Activated naive CD8-positive, alpha-beta T cell (primary cell): ENCODE results near the gene TGFBR3L.
A peak's percentile ranks its signal among the peaks of the same experiment; 100 is the strongest.

Experiments
- H3K27ac Mint-ChIP-seq: one replicate; pipeline ENCODE4 v1.8.0; 2021; ENCODE audit warnings: mixed read lengths
- H3K27me3 Mint-ChIP-seq: one replicate; pipeline ENCODE4 v1.8.0; 2021; ENCODE audit warnings: mixed read lengths
- H3K36me3 Mint-ChIP-seq: one replicate; pipeline ENCODE4 v1.8.0; 2021; ENCODE audit warnings: mixed read lengths
- H3K4me1 Mint-ChIP-seq: one replicate; pipeline ENCODE4 v1.8.0; 2021; ENCODE audit warnings: low read depth, mixed read lengths
- H3K4me3 Mint-ChIP-seq: one replicate; pipeline ENCODE4 v1.8.0; 2021; ENCODE audit warnings: mild to moderate bottlenecking, mixed read lengths
- H3K9me3 Mint-ChIP-seq: one replicate; pipeline ENCODE4 v1.8.0; 2021; ENCODE audit warnings: low read depth, mixed read lengths

Gene TGFBR3L

DNA sequence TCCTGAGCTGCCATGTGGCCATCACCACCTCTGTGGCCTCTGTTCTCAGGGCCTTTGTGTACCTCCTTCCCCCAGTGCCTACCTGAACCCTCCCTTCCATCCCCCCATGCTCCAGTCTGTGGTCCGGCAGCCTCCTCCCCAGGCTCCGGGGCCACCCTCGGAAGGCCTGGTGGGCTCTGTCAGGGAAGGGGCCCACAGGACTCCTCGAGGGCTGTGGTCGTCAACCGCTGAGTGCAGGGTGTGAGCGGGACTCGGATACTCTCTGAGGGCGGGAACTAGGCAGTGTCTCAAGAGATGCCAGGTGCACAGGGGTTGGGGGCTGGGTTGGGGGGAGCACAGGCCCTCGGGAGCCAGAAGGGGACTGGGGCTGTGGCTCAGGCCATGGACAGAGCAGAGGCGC is 7.1 kb upstream of the TGFBR3L start:
- H3K27me3 Mint-ChIP-seq: no peaks in the 10 kb centered on the region
- H3K27ac Mint-ChIP-seq: no peak overlapping the region
- H3K9me3 Mint-ChIP-seq: no peaks in the 10 kb centered on the region
- peaks cover 2% of the 10 kb centered on the region for H3K36me3 Mint-ChIP-seq
- no peak overlapping the region for H3K4me3 Mint-ChIP-seq
- peaks cover 20% of the 10 kb centered on the region for H3K4me1 Mint-ChIP-seq

DNA sequence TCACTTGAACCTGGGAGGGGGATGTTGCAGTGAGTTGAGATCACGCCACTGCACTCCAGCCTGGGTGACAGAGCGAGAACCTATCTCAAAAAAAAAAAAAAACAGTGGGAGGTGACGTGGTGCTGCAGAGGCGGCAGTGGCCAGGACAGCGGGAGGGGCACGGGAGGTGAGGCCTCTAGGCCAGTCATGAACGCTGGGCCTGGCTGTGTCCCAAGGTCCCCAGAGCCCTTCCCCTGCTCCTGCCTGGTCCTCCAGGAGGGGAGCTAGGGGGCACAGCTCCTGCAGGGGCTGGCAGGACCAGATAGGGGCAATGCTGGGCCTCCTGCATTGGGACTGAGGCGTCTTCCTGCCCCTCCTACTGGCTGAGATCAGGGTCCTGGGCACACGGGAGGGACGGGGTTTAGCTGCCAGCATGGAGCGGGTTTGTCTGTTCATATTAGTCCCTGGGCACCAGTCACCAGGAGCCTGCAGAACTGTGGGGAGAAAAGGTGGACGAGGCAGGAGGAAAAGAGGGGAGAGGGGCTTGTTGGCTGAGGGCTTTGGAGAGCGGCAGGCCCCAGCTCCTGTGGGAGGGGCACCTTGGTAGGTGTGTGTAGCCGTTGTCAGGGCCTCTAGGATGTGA is 6.4 kb upstream of the TGFBR3L start:
- Mint-ChIP-seq H3K27me3 (no peaks in the 10 kb centered on the region), H3K9me3 (no peaks in the 10 kb centered on the region), H3K27ac (no peak overlapping the region), H3K36me3 (peaks cover 2% of the 10 kb centered on the region), H3K4me3 (no peak overlapping the region), H3K4me1 (peaks cover 16% of the 10 kb centered on the region)

DNA sequence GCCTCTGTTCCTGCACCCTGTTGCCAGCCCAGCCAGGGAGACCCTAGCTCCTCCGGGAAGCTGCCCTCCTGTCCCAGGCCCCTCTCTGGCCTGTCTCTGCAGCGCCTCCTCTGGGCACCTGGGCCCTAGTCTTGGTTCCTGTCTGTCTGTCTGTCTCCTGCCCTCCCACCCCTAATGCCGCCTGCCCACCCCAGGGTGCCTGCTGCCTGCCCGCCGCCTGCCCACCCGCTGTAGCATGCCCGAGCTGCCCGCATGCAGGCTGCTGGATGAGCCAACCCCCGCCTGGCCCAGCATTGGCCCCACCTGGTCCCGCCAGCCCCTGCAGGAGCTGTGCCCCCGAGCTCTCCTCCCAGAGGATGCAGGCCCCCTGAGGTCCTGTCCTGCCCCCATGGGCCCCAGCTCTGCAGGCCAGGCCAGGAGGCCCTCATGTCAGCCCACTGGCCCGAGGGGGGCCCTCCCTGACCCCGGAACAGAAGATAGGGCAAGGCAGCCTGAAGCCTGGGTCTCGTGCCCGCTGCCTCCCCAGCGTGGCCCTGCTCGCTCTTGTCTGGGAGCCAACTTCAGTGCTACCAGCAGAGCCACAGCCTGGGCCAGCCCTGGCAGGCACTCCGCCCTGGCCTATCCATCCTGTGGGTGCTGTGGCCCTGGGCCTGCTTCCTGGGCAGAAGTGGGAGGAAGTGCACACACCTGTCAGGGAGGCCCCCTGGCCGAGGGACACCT is 5.7 kb upstream of the TGFBR3L start:
- Mint-ChIP-seq H3K4me1 (peaks cover 14% of the 10 kb centered on the region), H3K36me3 (peaks cover 2% of the 10 kb centered on the region), H3K9me3 (no peaks in the 10 kb centered on the region), H3K27ac (no peak overlapping the region), H3K4me3 (no peak overlapping the region), H3K27me3 (no peaks in the 10 kb centered on the region)

DNA sequence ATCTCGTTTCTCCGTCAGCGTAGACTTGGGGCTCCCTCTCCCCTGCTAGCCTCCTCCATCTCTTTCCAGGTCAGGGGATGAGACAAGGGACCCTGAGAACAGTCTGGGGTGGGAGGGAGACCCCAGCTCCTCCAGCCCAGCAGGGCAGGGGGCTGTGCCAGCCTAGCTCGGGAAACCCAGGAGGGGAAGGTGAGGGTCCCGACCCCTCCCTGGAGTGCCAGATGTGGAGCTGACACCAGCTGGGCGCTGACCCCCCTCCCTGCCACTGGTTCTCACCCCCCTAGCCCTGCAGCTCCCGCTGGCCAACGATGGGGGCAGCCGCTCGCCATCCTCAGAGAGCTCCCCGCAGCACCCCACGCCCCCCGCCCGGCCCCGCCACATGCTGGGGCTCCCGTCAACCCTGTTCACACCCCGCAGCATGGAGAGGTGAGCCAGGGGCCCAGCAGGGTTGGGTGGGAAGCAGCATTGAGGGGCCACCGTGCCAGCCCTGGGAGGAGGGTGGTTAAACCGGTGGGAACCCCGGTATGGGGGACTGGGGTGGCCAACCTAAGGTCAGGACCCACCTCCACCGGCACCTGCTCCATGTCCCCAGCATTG is 5.1 kb upstream of the TGFBR3L start:
- Mint-ChIP-seq H3K9me3 (no peaks in the 10 kb centered on the region), H3K4me3 (no peak overlapping the region), H3K27me3 (no peaks in the 10 kb centered on the region)

DNA sequence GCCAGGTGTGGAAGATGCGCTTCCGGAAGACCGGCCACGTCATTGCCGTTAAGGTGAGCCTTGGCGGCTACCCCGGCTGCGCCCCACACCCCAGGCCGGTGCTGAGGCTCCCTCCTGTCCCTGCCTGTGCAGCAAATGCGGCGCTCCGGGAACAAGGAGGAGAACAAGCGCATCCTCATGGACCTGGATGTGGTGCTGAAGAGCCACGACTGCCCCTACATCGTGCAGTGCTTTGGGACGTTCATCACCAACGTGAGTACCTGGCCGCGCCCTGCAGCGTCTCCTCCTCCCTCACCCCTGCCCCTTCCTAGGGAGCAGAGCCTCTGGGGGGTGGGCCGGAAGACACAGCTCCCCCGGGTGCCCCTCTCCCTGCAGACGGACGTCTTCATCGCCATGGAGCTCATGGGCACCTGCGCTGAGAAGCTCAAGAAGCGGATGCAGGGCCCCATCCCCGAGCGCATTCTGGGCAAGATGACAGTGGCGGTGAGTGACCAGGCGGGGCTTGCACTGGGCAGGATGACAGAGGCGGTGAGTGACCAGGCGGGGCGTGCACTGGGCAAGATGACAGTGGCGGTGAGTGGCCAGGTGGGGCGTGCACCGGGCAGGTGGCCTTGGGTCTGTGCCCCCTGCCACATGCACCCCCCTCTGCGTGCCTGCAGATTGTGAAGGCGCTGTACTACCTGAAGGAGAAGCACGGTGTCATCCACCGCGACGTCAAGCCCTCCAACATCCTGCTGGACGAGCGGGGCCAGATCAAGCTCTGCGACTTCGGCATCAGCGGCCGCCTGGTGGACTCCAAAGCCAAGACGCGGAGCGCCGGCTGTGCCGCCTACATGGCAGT is 4.1 kb upstream of the TGFBR3L start:
- H3K4me1 Mint-ChIP-seq: peaks cover 8% of the 10 kb centered on the region
- H3K27me3 Mint-ChIP-seq: peaks cover 2% of the 10 kb centered on the region
- no peak overlapping the region for H3K27ac Mint-ChIP-seq
- H3K9me3 Mint-ChIP-seq: no peaks in the 10 kb centered on the region
- H3K4me3 Mint-ChIP-seq: no peak overlapping the region
- peaks cover 1% of the 10 kb centered on the region for H3K36me3 Mint-ChIP-seq

More for the DNA sequence above, 5.1 kb upstream of the TGFBR3L start:
- Mint-ChIP-seq H3K4me1 (peaks cover 13% of the 10 kb centered on the region), H3K36me3 (peaks cover 2% of the 10 kb centered on the region), H3K27ac (no peak overlapping the region)

DNA sequence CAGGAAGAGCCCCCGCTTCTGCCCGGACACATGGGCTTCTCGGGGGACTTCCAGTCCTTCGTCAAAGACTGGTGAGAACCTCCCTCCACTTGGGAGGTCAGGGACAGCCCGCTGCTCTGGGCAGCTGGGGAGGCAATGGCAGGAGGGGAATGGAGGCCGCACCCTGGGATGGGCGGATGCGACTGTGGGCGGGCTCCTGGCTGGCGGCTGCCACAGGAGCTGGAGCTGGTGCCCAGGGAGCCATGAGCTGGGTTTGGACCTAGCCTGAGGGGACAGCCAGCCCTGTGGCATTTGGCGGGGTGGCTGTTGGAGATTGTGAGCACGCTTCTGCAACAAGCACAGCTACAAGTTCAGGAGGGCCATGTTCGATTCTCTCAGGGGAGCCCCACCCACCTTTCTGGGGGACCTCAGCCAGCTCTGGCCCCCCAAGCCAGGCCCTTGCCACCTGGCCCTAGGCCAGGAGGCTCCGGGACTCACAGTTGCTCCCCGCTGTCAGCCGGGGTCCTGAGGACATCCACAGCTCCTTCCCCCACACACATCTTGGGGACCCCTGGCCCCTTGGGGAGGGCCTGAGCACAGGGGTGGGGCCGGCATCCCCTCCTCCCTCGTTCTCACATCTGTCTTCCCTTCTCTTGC is 3.0 kb upstream of the TGFBR3L start:
- H3K36me3 Mint-ChIP-seq: no peaks in the 10 kb centered on the region
- no peak overlapping the region for H3K4me3 Mint-ChIP-seq
- H3K4me1 Mint-ChIP-seq: peaks cover 6% of the 10 kb centered on the region
- peaks cover 4% of the 10 kb centered on the region for H3K27me3 Mint-ChIP-seq
- H3K9me3 Mint-ChIP-seq: no peaks in the 10 kb centered on the region
- H3K27ac Mint-ChIP-seq: no peak overlapping the region

DNA sequence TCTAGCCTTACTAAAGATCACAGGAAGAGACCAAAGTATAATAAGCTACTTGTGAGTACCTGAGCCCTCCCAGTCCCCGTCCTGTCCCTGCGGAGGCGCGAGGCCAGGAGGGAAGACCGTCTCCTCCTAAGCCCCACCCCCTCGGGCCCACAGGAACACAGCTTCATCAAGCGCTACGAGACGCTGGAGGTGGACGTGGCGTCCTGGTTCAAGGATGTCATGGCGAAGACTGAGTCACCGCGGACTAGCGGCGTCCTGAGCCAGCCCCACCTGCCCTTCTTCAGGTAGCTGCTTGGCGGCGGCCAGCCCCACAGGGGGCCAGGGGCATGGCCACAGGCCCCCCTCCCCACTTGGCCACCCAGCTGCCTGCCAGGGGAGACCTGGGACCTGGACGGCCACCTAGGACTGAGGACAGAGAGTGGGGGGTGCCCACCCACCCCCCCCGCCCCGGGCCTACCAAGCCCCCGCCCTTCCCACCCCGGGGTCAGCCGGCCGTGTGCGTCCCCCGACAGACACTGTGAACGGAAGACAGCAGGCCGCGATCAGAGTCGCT is 2.4 kb upstream of the TGFBR3L start:
- Mint-ChIP-seq H3K27ac (no peak overlapping the region), H3K36me3 (no peaks in the 10 kb centered on the region), H3K27me3 (peaks cover 5% of the 10 kb centered on the region), H3K4me3 (no peak overlapping the region), H3K9me3 (no peaks in the 10 kb centered on the region), H3K4me1 (peaks cover 7% of the 10 kb centered on the region)

DNA sequence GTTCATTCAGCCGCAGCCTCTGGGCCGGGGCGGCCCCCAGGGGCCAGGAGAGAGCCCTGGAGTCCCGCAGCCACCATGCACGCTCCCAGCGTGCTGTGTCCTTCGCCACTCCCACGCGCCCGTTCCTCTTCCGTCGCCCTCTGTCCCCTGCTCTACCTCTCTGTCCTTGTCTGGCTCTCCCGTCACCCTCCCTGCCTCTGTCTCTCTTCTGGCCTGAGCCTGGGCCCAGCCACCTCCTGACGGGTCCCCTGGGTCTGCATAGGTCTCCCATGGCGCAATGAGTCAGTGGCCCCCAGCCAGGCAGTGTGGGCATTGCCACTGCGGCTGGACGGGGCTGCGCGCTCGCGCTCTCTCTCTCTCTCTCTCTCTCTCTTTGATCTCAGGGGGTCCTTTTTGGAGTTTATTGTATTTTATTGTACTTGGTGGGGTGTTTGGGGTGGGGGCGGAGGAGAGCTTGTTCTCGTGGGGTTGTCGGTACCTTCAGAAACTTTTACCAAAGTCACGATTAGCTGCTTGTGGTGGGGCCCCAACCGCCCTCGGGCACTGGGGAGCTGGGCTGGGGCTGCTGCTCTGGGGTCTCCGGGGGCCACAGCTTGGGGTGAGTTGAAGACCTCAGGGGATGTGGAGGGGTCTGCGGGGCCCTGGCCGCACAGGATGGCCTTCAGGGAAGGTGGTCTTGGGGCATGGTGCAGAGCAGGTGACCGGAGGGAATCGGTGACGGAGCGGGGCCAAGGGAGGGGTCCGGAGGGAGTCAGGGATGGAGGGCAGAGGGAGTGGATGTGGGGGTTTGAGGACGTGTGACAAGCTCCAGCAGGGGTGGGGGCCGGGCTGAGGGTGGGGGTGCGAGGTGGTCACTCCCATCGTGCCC is 1.7 kb upstream of the TGFBR3L start:
- Mint-ChIP-seq H3K9me3 (no peaks in the 10 kb centered on the region), H3K27ac (no peak overlapping the region), H3K36me3 (no peaks in the 10 kb centered on the region), H3K4me3 (no peak overlapping the region), H3K27me3 (peaks cover 5% of the 10 kb centered on the region), H3K4me1 (peaks cover 9% of the 10 kb centered on the region)

DNA sequence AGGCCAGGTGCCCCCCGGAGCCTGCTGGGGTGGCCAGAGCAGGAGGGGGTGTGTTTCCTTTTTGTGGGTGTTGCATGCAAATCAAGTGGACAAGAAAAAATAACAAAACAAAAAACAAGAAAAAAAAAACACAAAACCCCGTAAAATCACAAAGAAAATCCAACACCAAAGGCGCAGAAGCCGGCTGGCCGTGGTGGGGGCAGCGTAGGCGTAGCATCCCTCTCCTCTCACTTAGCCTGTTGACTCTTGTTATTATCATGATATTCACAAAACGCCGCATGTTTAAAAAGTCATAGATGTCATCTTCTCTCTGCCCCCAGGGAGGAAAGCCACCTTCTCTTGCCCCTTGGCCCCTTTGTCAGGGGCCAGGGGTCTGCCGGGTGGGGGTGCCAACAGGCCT is 978 bp upstream of the TGFBR3L start:
- Mint-ChIP-seq H3K4me3 (no peak overlapping the region), H3K27me3 (peaks cover 5% of the 10 kb centered on the region), H3K36me3 (no peaks in the 10 kb centered on the region), H3K9me3 (no peaks in the 10 kb centered on the region), H3K27ac (no peak overlapping the region), H3K4me1 (peaks cover 14% of the 10 kb centered on the region)

DNA sequence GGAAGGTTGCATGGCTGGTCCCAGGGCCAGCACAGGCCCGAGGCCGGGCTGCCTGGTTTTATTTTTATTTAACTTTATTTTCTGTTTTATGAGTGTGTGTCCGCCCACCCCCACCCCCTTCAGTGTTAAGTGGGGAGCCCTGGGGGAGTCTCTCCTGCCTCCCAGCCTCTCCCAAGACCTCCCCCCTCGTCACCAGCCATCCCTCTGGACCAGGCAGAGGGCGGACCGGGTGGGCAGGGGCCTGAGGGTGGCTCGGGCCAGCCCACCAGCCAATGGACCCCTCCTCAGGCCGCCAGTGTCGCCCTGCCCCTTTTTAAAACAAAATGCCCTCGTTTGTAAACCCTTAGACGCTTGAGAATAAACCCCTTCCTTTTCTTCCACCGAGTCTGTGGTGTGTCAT is 531 bp upstream of the TGFBR3L start:
- Mint-ChIP-seq H3K4me1 (peaks cover 14% of the 10 kb centered on the region), H3K27me3 (peaks cover 5% of the 10 kb centered on the region), H3K4me3 (no peak overlapping the region), H3K36me3 (no peaks in the 10 kb centered on the region), H3K27ac (no peak overlapping the region), H3K9me3 (no peaks in the 10 kb centered on the region)

DNA sequence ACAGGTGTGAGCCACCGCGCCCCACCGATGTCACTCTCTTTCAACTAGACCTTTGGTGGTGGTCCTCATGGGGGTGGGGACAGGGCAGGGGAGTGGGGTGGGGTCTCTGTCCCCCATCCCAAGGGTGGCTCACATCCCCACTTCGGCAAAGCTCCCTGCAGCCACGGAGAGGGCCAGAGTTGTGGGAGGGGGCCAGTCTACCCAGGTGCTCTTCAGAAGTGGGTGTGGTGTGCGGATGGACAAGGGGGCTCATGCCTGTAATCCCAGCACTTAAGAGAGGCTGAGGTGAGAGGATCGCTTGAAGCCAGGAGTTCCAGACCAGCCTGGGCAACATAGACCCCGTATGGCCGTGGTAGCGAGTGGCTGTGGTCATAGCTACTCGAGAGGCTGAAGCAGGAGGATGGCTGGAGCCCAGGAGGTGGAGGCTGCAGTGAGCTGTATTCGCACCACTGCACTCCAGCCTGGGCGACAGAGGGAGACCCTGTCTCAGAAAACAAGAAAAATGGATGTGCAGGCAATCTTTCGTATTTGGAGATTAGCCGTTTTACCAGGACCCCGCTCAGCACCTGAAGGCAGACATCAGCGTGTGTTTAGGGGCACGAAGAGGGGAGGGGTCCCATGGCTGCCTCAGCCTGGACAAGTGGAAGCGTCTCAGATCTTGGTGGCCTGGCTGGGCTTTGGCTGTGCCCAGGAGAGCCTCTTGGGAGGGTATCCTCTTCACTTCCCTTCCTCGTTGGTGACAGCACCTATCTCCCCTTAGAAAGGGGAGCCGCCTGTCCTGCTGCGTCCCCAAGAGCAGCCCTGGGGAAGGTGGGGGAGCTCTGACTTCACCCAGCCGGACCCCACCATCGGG is 846 bp downstream of the TGFBR3L start:
- Mint-ChIP-seq H3K4me1 (peaks cover 21% of the 10 kb centered on the region), H3K9me3 (no peaks in the 10 kb centered on the region), H3K36me3 (no peaks in the 10 kb centered on the region), H3K27ac (no peak overlapping the region), H3K4me3 (peak overlapping the region; percentile 76), H3K27me3 (peaks cover 9% of the 10 kb centered on the region)

DNA sequence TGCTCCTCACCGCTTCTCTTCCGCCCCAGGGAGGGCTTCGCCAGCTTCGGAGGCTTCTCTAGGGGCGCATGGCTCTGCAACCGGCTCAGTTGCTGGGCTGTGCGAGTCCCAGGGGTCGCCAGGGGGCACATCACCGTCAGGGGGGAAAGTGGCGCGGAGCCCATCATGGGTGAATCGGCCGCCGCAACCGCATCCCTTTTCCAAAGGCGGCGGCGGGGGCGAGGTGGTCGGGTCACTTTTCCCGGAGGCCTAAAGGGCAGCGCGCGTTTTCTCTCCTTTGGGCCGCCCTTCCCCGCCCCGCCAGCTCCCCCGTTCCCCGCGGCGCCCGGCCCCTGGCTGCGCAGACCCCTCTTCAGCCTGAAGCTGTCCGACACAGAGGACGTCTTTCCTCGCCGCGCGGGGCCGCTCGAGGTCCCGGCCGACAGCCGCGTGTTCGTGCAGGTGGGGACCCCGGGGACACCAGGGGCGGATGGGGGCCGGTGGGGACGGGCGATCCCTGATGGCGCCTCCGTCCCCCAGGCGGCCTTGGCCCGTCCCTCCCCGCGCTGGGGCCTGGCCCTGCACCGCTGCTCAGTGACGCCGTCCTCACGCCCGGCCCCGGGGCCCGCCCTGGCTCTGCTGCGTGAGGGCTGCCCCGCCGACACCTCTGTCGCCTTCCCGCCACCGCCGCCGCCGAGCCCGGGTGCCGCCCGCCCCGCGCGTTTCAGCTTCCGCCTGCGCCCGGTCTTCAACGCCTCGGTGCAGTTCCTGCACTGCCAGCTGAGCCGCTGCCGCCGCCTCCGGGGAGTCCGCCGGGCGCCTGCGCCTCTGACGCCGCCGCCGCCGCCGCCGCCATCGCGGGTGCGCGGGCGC is 1.7 kb downstream of the TGFBR3L start:
- Mint-ChIP-seq H3K9me3 (no peaks in the 10 kb centered on the region), H3K4me3 (peak overlapping the region; percentile 76), H3K27me3 (peaks cover 9% of the 10 kb centered on the region), H3K4me1 (peaks cover 25% of the 10 kb centered on the region), H3K27ac (no peak overlapping the region), H3K36me3 (no peaks in the 10 kb centered on the region)
